A673 (cell line): ENCODE results near the gene CNIH3. TPM values are rescaled to one million over a fixed set of nuclear protein-coding genes. Genes with fewer than 3 reads are reported as not detected.

Experiments used
- BruUV-seq: library from RNA; stranded (reverse); fragments of 400-500 nt; replicated peaks from 2 replicates; lab custom pipeline; 2021; lab: Mats Ljungman, UMichigan
- CTCF ChIA-PET: fragments of 300-600 bp; sonication (Branson Sonifier 250); formaldehyde crosslinking; loops from one replicate; lab custom pipeline; 2022; ENCODE audit warnings: antibody characterized with exemption; lab: Charles Lee
- POLR2A ChIA-PET: fragments of 300-600 bp; sonication (Branson Sonifier 250); formaldehyde crosslinking; loops from one replicate; lab custom pipeline; 2022; ENCODE audit warnings: antibody characterized with exemption; ENCODE audit not compliant: low non-redundant PET; lab: Charles Lee
- DNase-seq: peaks from one replicate; pipeline ENCODE4 v3.0.0-alpha.2; 2015; ENCODE audit warnings: low spot score
- H3K27ac ChIP-seq: fragments of 200-600 bp; sonication (generic); 2 replicates; pipeline ENCODE4 v1.5.1; 2016; ENCODE audit warnings: mixed run types, low read depth, mild to moderate bottlenecking, mixed read lengths, antibody characterized with exemption, low read length; ENCODE audit not compliant: poor library complexity, severe bottlenecking
- H3K27me3 ChIP-seq: fragments of 200-600 bp; sonication (generic); replicated peaks from 2 replicates; pipeline ENCODE4 v1.6.1; 2017; ENCODE audit warnings: mixed run types, low read depth, mild to moderate bottlenecking, mixed read lengths, antibody characterized with exemption, low read length; ENCODE audit not compliant: insufficient read depth, poor library complexity
- H3K36me3 ChIP-seq: fragments of 200-600 bp; sonication (generic); 2 replicates; pipeline ENCODE4 v1.6.1; 2016; ENCODE audit warnings: mixed run types, mild to moderate bottlenecking, mixed read lengths, antibody characterized with exemption, low read length; ENCODE audit not compliant: insufficient read depth, poor library complexity, severe bottlenecking
- H3K4me1 ChIP-seq: fragments of 200-600 bp; sonication (generic); 2 replicates; pipeline ENCODE4 v1.6.1; 2017; ENCODE audit warnings: mixed run types, mild to moderate bottlenecking, mixed read lengths, antibody characterized with exemption, low read length; ENCODE audit not compliant: insufficient read depth, poor library complexity, severe bottlenecking
- H3K4me3 ChIP-seq: fragments of 200-600 bp; sonication (generic); 2 replicates; pipeline ENCODE4 v1.5.1; 2016; ENCODE audit warnings: low read depth, mixed run types, mild to moderate bottlenecking, mixed read lengths, low read length; ENCODE audit not compliant: poor library complexity, severe bottlenecking
- H3K9me3 ChIP-seq: fragments of 200-600 bp; sonication (generic); 2 replicates; pipeline ENCODE4 v1.6.1; 2016; ENCODE audit warnings: mixed run types, low read depth, mild to moderate bottlenecking, mixed read lengths, antibody characterized with exemption, low read length; ENCODE audit not compliant: poor library complexity, severe bottlenecking
- CTCF ChIP-seq: fragments of 300-800, 200-600 bp; sonication (generic); conservative IDR thresholded peaks from 2 replicates; pipeline ENCODE4 v1.5.1; 2017; ENCODE audit warnings: low read depth, mild to moderate bottlenecking, antibody characterized with exemption, low read length, moderate library complexity, mixed read lengths
- EZH2 ChIP-seq: fragments of 200-600 bp; sonication (generic); IDR thresholded peaks from 2 replicates; pipeline ENCODE4 v1.6.1; 2017; ENCODE audit warnings: borderline replicate concordance, low read depth, mild to moderate bottlenecking, mixed read lengths, antibody characterized with exemption, low read length; ENCODE audit not compliant: poor library complexity, severe bottlenecking
- intact Hi-C: fragments of 100-400 bp; cut with micrococcal nuclease; formaldehyde crosslinking; loops from one replicate; pipeline ENCODE4 v1.10.0; 2022; ENCODE audit not compliant: unreplicated experiment
- total RNA-seq: library from RNA; stranded (reverse); gene quantifications from 2 replicates; pipeline ENCODE4 v1.2.3, GENCODE V29; 2021

CNIH3 gene
- total RNA-seq, 1 experiment from 2014 or later: 3.8 TPM

GRCh38 chr1:224731633-224732032, 115.5 kb downstream of the CNIH3 start:
- intact Hi-C loops: no loop called here

GRCh38 chr1:224732377-224733026, 116.4 kb downstream of the CNIH3 start:
- no peak overlapping the region for H3K4me3 ChIP-seq
- H3K27ac ChIP-seq: no peak overlapping the region
- no peak for TF ChIP-seq CTCF
- TF ChIP-seq EZH2: no peak
- H3K27me3 ChIP-seq: no peaks in the 10 kb centered on the region
- CTCF ChIA-PET: no interaction called here
- no peaks in the 10 kb centered on the region for H3K36me3 ChIP-seq
- no peaks in the 10 kb centered on the region for H3K9me3 ChIP-seq
- BruUV-seq: no TSS peak
- POLR2A ChIA-PET: no interaction called here
- no peak for DNase-seq
- no peaks in the 10 kb centered on the region for H3K4me1 ChIP-seq
- intact Hi-C loops: no loop called here

More at GRCh38 chr1:224731633-224732032, 115.5 kb downstream of the CNIH3 start:
- Histone ChIP-seq H3K4me1 (no peaks in the 10 kb centered on the region), H3K36me3 (no peaks in the 10 kb centered on the region), H3K27me3 (peaks cover under 1% of the 10 kb centered on the region), H3K9me3 (no peaks in the 10 kb centered on the region), H3K4me3 (no peak overlapping the region), H3K27ac (no peak overlapping the region)
- DNase-seq: no peak
- POLR2A ChIA-PET: no interaction called here
- no TSS peak for BruUV-seq
- CTCF ChIA-PET: no interaction called here
- TF ChIP-seq CTCF (no peak), EZH2 (no peak)

DNA sequence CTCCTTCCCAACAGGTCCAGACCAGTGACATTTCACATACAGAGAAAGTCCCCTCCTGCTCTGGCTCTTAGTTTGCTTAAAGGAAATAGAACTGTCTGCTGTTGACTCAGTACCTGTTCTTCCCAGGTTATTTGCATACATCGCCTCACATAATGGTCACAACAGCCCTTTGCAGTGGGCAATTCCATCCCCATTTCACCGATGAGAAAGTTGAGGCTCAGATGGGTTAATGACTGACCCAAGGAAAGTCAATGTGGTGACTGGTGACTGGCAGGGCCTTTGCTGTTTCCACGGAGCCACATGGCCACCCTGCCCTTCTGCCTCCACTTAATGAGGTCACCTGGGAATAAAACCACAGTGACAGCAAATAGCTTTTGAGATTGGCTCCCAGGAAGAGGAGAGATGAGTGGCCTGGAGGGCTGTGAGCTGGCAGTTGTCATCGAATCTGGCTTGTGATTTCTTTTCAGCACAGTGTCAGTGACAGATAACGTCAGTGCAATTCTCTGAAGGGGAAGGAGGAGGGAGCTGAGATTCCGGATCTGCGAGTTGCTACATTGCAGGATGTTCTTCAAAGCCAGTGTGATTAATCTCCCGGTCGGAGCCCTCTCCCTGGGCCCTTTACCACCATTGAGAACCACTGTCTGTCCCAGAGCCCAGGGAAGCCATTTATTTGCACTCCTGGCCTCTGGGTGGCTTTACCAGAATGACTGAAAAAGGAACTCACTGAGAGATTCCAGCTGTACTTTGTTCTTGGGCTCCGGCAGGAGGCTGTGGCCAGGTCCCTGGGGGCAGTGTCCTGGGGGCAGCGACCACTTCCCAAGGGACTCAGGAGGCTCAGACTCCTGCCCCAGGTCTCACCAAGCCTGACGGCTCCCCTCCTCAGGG, 117.2 kb downstream of the CNIH3 start:
- Histone ChIP-seq H3K27me3 (no peaks in the 10 kb centered on the region), H3K4me1 (no peaks in the 10 kb centered on the region), H3K9me3 (no peaks in the 10 kb centered on the region), H3K36me3 (no peaks in the 10 kb centered on the region), H3K4me3 (no peak overlapping the region), H3K27ac (no peak overlapping the region)
- ChIA-PET CTCF (no interaction called here), POLR2A (interaction anchor here (0.7 kb wide), 1 partner anchor 542 kb away, joined by 3 read pairs; no protein-coding TSS in a partner anchor)
- BruUV-seq: no TSS peak
- intact Hi-C loops: no loop called here
- no peak for DNase-seq
- TF ChIP-seq EZH2 (no peak), CTCF (no peak)
